NCI-H2227 treated with DMSO at 0.1 percent for 48 hours (cell line): ENCODE results near the gene PCDH9.
"Not testable (repeated sequence)": the region's sequence is repeated elsewhere in the genome, so short reads cannot be mapped to it uniquely, and the experiment has no call there.

Source experiments
- DNase-seq: peaks from one replicate; lab custom pipeline; 2025; lab: John Stamatoyannopoulos, UW

PCDH9 gene

GRCh38 chr13:66273011-66273410 lies 957.1 kb downstream of the PCDH9 start:
- no peak for DNase-seq

- DNase-seq = no peak
These were observed 963.4 kb downstream of the PCDH9 start for GRCh38 chr13:66266761-66267160.

- DNase-seq = no peak
These were observed 963.8 kb downstream of the PCDH9 start for GRCh38 chr13:66266348-66266747.

GRCh38 chr13:66265371-66265770 lies 964.8 kb downstream of the PCDH9 start:
- DNase-seq = no peak

- no peak for DNase-seq
These were observed 965.2 kb downstream of the PCDH9 start for GRCh38 chr13:66264971-66265370.

GRCh38 chr13:66262330-66262729 lies 967.8 kb downstream of the PCDH9 start:
- no peak for DNase-seq

- DNase-seq = not testable (repeated sequence)
These were observed 970.7 kb downstream of the PCDH9 start for GRCh38 chr13:66259426-66259825.
